ENCODE data around the gene IMPA2. TPM values are rescaled to one million over a fixed set of nuclear protein-coding genes. Genes with fewer than 3 reads are reported as not detected.

The IMPA2 gene
- total RNA-seq, 1 experiment from 2014 or later: 79.9 TPM

GRCh38 chr18:12059334-12060181 lies 78.3 kb downstream of the IMPA2 start:
- POLR2A ChIA-PET: no interaction called here
- no peak overlapping the region for H3K27ac Mint-ChIP-seq (ENCODE audit: unreplicated experiment)
- CTCF ChIA-PET: interaction anchor here (0.7 kb wide), 1 partner anchor 9 kb away, joined by 3 read pairs; no protein-coding TSS in a partner anchor
- Histone ChIP-seq H3K4me3 (ENCODE audit: low read depth, low read length) (no peak overlapping the region), H3K9me3 (no peaks in the 10 kb centered on the region), H3K27me3 (replicated peaks; ENCODE audit: control insufficient read depth, insufficient read depth, low read length) (no peaks in the 10 kb centered on the region), H3K36me3 (ENCODE audit: control insufficient read depth, insufficient read depth, low read length) (no peaks in the 10 kb centered on the region), H3K4me1 (no peaks in the 10 kb centered on the region)
- no peak overlapping the region for H3K4me3 Mint-ChIP-seq (ENCODE audit: unreplicated experiment)
- no peaks in the 10 kb centered on the region for H3K9me3 Mint-ChIP-seq (ENCODE audit: unreplicated experiment)
- BruUV-seq (replicated peaks): no TSS peak
- H3K27me3 Mint-ChIP-seq (ENCODE audit: insufficient read depth, unreplicated experiment): no peaks in the 10 kb centered on the region
- TF ChIP-seq CTCF (IDR thresholded peaks at IDR 0.05; ENCODE audit: insufficient read depth in 1 of 2, low read depth in 1 of 2, low read length in 1 of 2, severe bottlenecking in 1 of 2, unreplicated experiment in 1 of 2): no peak
- intact Hi-C loops (cut with micrococcal nuclease; ENCODE audit: unreplicated experiment): no loop called here
- no peak for DNase-seq
- H3K36me3 Mint-ChIP-seq (ENCODE audit: insufficient read depth, unreplicated experiment): peaks cover 4% of the 10 kb centered on the region
- H3K4me1 Mint-ChIP-seq (ENCODE audit: low read depth, unreplicated experiment): no peaks in the 10 kb centered on the region

GRCh38 chr18:12060182-12060870 lies 79.0 kb downstream of the IMPA2 start:
- POLR2A ChIA-PET: no interaction called here
- no TSS peak for BruUV-seq (replicated peaks)
- Mint-ChIP-seq H3K4me3 (ENCODE audit: unreplicated experiment) (no peak overlapping the region), H3K27ac (ENCODE audit: unreplicated experiment) (no peak overlapping the region), H3K9me3 (ENCODE audit: unreplicated experiment) (no peaks in the 10 kb centered on the region), H3K36me3 (ENCODE audit: insufficient read depth, unreplicated experiment) (peaks cover 4% of the 10 kb centered on the region), H3K4me1 (ENCODE audit: low read depth, unreplicated experiment) (no peaks in the 10 kb centered on the region), H3K27me3 (ENCODE audit: insufficient read depth, unreplicated experiment) (no peaks in the 10 kb centered on the region)
- no peaks in the 10 kb centered on the region for H3K36me3 ChIP-seq (ENCODE audit: control insufficient read depth, insufficient read depth, low read length)
- H3K4me1 ChIP-seq: no peaks in the 10 kb centered on the region
- no peak for DNase-seq
- H3K27me3 ChIP-seq (replicated peaks; ENCODE audit: control insufficient read depth, insufficient read depth, low read length): no peaks in the 10 kb centered on the region
- TF ChIP-seq CTCF (IDR thresholded peaks at IDR 0.05; ENCODE audit: insufficient read depth in 1 of 2, low read depth in 1 of 2, low read length in 1 of 2, severe bottlenecking in 1 of 2, unreplicated experiment in 1 of 2): no peak
- H3K4me3 ChIP-seq (ENCODE audit: low read depth, low read length): no peak overlapping the region
- H3K9me3 ChIP-seq: no peaks in the 10 kb centered on the region
- intact Hi-C loops (cut with micrococcal nuclease; ENCODE audit: unreplicated experiment): no loop called here
- CTCF ChIA-PET: interaction anchor here (0.7 kb wide), 1 partner anchor 8 kb away, joined by 3 read pairs; no protein-coding TSS in a partner anchor

GRCh38 chr18:12061685-12062084 lies 80.4 kb downstream of the IMPA2 start:
- Mint-ChIP-seq H3K27me3 (ENCODE audit: insufficient read depth, unreplicated experiment) (peaks cover 2% of the 10 kb centered on the region), H3K27ac (ENCODE audit: unreplicated experiment) (no peak overlapping the region), H3K4me1 (ENCODE audit: low read depth, unreplicated experiment) (no peaks in the 10 kb centered on the region), H3K36me3 (ENCODE audit: insufficient read depth, unreplicated experiment) (peaks cover 4% of the 10 kb centered on the region), H3K9me3 (ENCODE audit: unreplicated experiment) (no peaks in the 10 kb centered on the region), H3K4me3 (ENCODE audit: unreplicated experiment) (no peak overlapping the region)
- H3K4me1 ChIP-seq: no peaks in the 10 kb centered on the region
- CTCF ChIA-PET: no interaction called here
- BruUV-seq (replicated peaks): no TSS peak
- TF ChIP-seq CTCF (IDR thresholded peaks at IDR 0.05; ENCODE audit: insufficient read depth in 1 of 2, low read depth in 1 of 2, low read length in 1 of 2, severe bottlenecking in 1 of 2, unreplicated experiment in 1 of 2): no peak
- no peak overlapping the region for H3K4me3 ChIP-seq (ENCODE audit: low read depth, low read length)
- H3K9me3 ChIP-seq: no peaks in the 10 kb centered on the region
- no peaks in the 10 kb centered on the region for H3K36me3 ChIP-seq (ENCODE audit: control insufficient read depth, insufficient read depth, low read length)
- POLR2A ChIA-PET: no interaction called here
- intact Hi-C loops (cut with micrococcal nuclease; ENCODE audit: unreplicated experiment): no loop called here
- H3K27me3 ChIP-seq (replicated peaks; ENCODE audit: control insufficient read depth, insufficient read depth, low read length): no peaks in the 10 kb centered on the region
- no peak for DNase-seq

Measured in Caco-2 (cell line).